Forelimb muscle (tissue), 1 donor: ENCODE data around the gene ZNF12. TPM values are rescaled to one million over a fixed set of nuclear protein-coding genes. Genes with fewer than 3 reads are reported as not detected.
"Not testable (repeated sequence)": the region's sequence is repeated elsewhere in the genome, so short reads cannot be mapped to it uniquely, and the experiment has no call there.

Experiments used
- DNase-seq: peaks from one replicate; pipeline ENCODE4 v3.0.0-alpha.2; 2013; ENCODE audit warnings: low read depth
- polyA plus RNA-seq: library from polyadenylated mRNA; unstranded; fragments of 120-200 nt; gene quantifications from one replicate; pipeline ENCODE4 v1.2.1, GENCODE V29; 2013; ENCODE audit not compliant: insufficient read length

Gene ZNF12
- 17.6 TPM for polyA plus RNA-seq

DNA sequence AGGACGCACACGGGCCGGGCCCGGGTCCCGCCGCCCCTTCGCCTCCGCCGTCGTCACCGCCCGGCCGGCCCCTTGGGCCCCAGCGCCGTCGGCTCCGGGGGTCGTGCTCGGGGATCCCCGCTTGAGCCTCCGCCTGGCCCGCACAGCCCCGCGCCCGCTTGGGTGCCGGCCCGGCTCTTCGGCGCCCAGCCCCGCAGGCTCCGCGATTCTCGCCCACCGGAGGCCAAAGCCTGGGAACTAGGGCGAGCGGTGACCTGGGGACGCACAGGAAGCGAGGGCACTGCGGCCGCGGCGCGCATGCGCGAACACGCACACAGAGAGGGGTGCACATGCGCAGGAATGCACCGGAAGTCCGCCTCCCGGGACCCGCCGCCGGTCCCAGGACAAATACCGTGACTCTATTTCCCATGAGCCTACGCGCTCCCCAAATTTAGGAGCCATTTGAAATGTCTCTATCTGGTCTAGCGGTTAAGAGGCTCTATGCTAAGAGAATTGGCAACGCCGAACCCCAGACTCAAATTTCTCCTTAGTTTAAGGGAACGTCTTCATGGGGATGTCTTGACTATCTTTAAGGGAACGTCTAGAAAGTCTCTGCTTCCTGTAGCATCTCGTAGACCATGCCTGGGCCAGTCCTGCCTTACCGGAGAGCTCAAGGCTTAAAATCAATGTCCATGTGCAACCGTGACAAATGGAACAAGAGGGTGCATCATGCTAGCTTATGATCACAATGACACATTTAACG, at the start of gene ZNF12:
ZNF12 (minus strand) TSS at position 282 of the 742 bp plus-strand sequence. CDS start 1,774 bp downstream, outside the sequence.
- DNase-seq, result peak; percentile 88

DNA sequence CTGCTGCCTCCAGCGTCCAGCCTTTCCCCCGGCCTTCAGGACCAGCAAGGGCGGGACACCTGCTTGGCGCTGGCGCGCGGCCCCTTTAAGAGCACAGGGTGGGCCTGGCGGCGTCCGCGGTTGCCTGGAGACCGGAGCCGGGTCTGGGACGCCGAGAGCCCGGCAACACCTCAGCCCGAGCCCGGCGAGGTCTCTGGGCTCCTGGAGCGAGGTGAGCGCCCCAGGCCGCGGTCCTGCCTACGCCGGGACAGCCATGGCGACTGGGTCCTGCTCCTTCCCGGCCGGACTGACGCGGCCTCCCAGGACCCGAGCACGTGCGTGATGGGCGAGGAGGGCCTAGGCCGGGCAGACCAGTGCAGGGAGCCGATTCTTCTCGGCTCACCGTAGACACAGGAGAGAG, 47.2 kb upstream of the ZNF12 start, which contains the start of gene RSPH10B2:
RSPH10B2 (plus strand) TSS at position 140 of the 400 bp plus-strand sequence. CDS start 3,575 bp downstream, outside the sequence.
- not testable (repeated sequence) for DNase-seq

DNA sequence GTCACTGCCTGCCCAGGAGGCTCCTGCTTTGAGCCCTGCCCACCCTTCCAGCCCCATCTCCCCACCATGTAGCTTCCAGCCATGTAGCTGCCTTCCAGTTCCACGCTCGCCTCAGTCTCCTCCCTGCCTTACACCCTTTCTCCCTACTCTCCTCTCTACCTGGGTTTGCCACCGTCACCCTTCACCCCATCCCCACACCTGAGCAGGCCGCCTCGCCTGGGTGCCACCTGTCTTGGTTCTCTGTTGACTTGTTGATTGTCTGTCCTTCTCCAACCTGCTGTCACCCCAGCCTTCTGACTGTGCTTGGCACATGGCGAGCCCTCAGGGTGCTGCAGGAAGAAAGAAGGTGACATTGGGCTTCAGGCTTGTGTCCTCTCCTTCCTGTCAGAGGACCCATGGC, 43.4 kb upstream of the ZNF12 start:
- DNase-seq, result not testable (repeated sequence)

DNA sequence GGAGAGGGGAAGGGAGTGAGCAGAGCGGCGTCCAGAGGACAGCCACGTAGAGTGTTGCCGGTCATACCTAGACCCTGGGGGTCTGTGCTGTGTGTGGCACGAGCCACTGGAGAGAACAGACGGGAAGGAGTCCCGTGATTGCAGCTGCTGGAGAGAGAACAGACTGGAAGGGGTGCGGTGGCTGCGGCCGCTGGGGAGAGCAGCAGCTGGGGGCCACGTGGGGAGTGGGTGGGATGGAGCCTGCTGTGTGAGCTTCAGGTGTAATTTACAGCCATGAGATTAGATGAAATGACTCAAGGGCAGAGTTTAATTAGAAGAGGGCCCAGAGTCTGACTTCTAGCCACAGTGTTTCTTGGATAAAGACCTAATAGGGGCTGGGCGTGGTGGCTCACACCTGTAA, 42.6 kb upstream of the ZNF12 start:
- not testable (repeated sequence) for DNase-seq

DNA sequence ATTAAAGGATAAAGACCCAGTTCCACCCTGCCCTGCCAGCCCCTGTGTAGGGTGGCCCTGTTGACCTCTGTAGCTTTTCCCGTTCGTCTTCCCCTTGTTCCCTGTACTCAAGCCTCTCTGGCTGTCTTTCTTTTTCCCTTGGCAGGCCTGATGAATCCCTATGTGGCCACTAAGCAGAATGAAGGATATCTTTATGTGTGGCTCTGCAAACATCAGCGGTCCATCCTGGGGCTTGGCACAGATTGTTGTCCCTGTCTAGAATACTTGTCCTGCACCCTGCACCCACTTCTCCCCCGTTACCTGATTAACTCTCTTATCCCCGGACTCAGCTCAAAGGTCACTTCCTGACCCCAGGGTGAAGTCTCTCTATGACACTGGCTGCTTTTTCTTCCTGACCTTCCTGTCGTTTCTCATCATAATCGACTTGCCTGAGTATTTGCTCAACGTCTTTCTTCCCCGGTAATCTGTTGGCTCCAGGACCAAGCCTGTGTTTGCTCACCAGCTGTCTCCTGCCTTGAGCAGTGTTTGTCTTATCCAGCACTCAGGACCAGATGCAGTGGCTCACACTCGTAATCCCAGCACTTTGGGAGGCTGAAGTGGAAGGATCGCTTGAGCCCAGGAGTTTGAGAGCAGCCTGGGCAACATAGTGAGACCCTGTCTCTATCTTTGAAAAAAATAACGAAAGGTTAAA, 37.8 kb upstream of the ZNF12 start:
- not testable (repeated sequence) for DNase-seq

DNA sequence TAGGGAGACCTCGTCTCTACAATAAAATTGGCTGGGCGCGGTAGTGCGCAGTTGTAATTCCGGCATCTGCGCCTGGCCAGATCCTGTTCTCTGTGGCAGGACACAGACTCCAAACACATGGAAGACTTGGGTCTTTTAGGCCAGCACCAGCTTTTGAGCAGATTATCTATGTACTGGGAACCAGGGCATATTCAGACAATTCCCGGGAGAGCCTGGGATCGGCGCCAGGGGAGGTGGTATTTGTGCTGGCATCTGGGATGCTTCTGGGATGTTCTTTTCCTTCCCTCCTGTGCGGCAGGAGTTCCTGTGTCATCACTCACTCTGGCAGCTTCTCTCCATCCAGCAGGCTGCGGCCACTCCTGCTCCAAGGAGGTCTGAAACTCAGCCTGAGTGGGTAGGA, 31.7 kb upstream of the ZNF12 start:
- DNase-seq, result not testable (repeated sequence)

DNA sequence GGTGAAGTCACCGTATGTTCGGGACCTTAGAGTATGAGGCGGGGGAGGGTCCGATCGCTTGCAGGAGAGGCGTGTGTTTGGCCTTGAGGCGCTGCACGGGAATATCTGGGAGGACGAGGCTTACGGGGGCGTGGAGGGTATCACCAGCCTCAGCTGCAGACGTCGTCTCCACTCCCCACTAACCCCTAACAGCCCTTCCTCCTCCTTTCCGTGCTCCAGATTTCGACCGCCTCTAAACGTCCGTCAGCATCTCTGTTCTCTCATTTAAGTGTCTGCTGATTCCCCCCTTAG, 23.5 kb upstream of the ZNF12 start:
- no peak for DNase-seq

DNA sequence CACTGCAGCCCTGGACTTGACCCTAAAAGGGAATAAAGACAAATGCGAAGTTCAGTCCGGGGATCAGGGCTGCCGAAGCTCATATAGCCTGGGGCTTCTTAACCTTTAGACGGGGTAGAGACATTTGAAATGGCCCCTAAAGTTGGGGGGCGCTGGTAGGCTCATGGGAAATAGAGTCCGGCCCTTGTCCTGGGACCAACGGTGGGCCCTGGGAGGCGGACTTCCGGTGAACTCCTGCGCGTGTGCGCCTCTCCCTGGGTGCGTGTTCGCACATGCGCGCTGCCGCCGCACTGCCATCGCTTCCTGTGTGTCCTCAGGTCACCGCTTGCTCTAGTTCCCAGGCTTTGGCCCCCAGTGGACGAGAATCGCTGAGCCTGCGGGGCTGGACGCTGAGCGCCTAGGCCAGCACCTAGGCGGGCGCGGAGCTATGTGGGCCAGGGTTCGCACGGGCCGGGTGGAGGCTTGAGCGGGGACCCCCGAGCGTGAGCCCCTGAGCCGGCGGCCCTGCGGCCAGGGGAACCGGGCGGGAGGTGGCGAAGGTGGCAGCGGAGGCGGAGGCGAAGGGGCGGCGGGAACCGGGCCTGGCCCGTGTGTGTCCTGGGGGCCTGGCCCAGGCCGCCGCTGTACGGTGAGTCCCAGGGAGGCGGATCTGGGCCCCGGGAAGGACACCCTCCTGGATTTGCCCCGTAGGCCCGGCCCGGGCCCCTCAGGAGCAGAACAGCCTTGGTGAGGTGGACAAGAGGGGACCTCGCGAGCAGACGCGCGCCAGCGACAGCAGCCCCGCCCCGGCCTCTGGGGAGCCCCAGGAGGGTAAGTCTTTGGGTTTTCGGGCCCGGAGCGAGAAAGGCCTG, 23.0 kb upstream of the ZNF12 start:
- DNase-seq, result peak; percentile 80

DNA sequence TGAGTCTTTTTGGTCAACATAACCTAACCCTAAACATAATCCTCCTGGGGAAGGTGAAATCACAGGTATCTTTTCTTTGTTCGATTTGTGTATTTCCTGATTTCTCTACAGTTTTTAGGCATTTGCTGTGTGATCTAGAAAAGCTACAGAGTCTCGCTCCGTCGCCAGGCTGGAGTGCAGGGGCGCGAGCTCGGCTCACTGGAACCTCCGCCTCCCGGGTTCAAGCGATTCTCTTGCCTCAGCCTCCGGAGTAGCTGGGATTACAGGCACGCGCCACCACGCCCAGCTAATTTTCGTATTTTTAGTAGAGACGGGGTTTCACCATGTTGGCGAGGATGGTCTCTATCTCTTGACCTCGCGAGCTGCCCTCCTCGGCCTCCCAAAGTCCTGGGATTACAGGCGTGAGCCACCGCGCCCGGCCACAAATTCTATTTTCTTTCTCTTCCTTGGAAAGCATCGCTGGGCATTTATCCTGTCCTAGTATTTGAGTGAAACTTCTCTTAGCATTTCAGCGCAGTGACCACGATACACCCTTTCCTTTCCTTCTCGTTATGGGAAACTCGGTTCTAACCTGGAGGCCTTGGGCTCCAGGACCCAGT, 22.2 kb upstream of the ZNF12 start:
- DNase-seq, result not testable (repeated sequence)

DNA sequence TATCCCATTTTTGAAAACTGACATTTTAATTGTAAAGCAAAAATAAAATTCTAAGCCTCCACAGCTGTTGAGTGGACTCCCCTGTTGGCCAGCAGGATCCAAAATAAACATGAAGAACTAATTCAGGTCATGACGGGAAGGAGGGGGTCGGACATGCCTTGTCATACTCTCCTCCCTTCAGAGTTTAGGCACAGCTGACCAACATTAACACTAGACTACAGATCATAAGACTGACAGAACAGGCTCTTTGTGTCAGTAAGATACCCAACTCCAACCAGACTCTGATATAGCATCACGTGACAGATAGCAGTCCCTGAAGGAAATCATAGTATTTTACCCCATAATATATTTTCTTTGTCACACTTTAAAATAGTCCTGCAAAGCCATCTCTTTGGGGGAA, 20.9 kb upstream of the ZNF12 start:
- no peak for DNase-seq

DNA sequence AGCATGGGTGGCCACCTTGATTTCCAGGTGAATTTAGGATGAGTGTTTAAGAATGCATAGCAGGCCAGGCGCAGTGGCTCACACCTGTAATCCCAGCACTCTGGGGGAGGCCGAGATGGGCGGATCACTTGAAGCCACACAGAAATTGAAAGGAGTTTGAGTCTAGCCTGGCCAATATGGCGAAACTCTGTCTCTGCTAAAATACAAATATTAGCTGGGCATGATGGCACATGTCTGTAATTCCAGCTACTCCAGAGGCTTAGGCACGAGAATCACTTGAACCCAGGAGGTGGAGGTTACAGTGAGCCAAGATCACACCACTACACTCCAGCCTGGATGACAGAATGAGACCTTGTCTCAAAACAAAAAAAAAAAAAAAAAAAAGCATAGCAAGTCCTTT, 19.6 kb upstream of the ZNF12 start:
- DNase-seq, result not testable (repeated sequence)

DNA sequence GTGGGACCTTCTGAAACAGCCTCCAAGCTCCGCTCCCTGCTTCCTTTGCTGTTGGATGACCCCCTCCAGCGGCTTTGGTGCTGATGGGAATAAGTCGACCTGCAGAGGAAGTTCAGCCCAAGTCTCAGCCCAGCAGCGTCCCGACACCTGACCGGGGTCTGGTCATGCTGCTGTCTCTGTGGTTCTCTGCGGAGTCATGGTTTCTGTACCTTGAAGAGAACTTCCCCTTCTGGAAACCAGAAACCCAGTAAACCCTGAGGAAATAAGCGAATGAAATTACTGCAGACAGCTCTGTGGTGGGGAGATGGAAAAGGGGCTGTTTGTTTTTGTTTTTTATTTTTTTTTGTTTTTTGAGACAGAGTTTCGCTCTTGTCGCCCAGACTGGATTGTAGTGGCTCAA, 18.3 kb upstream of the ZNF12 start:
- DNase-seq, result no peak

DNA sequence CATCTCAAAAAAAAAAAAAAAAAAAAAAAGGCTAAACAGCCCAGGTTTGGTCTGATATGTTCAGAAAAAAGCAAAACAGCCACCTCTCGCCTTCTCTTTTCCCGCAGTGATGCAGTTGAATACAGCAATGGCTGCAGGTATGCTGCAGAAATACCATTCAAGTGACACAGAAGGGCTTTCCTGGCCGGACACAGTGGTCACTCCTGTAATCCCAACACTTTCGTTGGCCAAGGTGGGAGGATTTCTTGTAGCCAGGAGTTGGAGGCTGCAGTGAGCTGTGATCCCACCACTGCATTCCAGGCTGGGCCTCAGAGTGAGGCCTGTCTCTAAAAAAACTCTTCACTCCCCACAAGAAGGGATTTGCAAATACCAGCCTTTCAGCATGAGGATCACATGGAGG, 17.6 kb upstream of the ZNF12 start:
- DNase-seq, result not testable (repeated sequence)

DNA sequence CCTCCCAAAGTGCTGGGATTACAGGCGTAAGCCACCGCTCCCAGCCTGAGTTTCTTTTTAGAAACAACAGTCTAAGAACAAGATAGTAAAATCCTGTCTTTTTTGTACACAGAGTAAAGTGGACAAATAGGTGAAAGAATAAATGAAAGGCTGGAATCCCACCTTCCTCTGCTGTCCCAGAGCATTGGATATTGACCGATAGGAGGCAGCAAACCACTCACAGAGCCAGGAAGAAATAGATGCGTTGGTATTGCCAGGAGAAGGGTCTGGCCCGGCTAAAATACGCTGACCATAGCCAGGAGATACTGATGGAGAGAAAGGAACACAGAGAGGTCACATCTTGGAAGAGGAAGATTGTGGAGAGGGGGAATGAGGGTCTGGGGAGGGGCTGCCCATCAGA, 11.4 kb upstream of the ZNF12 start:
- no peak for DNase-seq

DNA sequence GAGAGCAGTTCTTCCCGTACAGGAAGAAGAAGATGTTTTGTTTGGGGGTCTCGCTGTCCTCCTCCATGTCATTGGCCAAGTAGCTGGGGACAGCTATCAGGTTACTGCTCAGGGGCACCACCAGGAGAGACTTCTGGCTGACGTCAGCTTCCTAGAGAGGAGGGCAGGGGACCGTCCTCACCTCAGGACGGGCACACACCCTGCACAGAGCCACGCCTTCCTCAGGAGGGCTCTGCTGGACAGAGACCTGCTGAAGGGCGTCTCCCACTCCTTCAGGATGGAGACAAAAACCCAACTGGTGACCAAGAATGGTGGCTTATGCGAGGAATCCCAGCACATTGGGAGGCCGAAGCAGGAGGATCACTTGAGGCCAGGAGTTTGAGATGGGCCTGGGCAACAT, 9.2 kb upstream of the ZNF12 start:
- DNase-seq, result not testable (repeated sequence)

DNA sequence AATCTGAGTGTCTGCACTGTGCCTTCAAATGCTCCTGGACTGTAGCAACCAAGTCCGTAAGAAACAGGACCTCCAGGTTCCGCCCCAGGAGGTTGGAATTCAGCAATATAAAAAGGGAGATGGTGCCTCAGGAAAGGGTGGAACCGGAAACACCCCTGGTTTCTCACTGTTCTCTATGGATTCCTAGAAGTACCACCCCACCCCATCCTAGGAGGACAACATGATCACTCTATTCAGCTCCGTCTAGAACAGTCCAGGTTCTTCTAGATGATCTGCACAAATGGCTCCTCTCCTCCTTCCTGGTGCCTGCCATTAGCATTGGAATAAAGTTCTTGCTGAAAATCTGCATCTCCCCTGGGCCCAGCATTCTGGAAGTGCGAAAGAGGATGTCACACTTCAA, 7.6 kb upstream of the ZNF12 start:
- no peak for DNase-seq

DNA sequence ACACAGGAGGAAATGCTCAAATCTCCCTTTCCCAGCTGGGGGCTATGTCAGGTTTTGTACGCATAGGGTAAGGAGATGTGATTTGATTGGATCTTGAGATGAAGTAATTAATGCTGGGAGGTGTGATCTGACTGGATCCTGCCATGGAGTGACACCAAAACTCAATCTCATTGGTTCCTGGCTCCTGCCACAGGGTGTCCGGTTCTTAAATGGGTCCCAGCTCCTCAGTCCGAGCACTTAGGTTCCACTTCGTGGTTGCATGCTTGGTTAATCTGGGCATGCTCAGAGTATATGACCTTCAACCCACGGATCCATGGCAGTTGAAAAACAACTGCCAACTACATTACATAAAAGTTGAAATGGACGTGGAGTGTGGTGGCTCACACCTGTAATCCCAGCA, 3.1 kb upstream of the ZNF12 start:
- no peak for DNase-seq

DNA sequence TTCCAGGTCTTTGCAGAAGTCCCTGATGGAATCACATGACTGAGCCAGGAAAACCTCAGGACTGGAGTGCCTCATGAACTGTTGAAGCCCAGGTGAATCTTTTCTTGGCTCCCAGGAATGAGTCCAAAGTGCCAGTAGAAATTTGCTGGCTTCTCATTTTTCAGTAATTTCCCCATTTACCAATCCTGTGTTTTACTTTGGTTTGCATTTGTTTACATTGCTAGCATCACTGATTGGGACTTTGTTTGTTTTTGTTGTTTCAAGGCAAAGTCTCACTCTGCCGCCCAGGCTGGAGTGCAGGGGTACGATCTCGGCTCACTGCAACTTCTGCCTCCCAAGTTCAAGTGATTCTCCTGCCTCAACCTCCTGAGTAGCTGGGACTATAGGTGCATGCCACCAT, 1.6 kb upstream of the ZNF12 start:
- DNase-seq, result no peak

DNA sequence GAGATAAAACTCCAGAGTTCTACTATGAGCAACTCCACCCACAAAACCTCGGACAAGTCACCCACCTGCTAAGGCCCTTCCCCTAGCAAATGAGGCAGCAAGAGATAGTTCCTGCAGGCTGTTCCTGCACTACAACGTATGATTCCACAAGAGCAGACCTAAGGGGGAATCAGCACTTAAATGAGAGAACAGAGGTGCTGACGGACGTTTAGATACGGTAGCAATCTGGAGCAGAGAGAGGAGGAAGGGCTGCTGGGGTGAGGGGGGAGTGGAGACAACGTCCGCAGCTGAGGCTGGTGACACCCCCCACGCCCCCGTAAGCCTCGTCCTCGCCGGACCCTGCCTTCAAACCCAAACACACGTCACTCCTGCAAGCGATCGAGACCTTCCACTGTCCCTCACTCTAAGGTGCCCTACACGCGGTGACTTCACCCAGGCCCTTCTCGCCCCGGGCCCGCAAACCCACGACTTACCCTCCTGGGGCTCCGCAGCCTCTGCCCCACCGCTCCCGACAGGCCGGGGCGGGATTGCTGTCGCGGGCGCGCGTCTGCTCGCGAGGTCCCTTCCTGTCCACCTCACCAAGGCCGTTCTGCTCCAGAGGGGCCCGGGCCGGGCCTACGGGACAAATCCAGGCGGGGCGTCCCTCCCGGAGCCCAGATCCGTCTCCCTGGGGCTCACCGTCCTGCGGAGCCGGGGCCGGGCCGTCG, 635 bp downstream of the ZNF12 start:
- DNase-seq, result no peak

DNA sequence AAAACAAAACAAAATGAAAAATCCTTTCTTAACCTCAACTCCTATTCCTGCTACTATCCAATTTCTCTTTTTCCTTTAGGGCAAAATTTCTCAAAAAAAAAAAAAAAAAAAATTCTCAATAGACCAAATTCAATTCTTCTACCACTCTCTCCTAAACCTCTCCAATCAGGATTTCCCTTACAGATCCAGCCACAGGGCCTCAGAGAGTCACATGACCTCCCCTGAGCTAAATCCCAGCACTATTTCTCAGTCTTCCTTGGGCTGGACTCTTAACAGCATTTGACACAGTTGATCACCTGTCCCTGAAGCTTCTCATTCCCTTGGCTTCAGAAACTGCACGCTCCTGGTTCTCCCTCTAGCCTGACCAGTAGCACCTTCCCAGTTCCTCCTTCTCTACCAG, 4.9 kb downstream of the ZNF12 start:
- no peak for DNase-seq

DNA sequence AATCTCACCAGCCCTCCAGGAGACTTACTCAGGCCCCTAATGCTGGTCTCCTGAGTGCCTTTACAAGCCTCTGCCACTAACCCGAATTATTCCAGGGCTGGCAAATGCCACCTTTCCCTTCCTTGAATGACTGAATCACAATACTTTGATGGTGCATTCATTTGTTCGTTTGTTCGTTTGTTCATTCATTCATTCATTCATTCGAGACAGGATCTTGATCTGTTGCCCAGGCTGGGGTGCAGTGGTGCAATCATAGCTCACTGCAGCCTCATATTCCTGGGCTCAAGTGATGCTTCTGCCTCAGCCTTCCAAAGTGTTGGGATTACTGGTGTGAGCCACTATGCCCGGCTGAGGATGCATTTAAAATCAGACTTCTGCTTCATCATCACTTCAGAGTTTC, 6.0 kb downstream of the ZNF12 start:
- no peak for DNase-seq
